GM18508 (cell line): ENCODE measurements around the gene LDHAL6A.
"Not testable (repeated sequence)": the region's sequence is repeated elsewhere in the genome, so short reads cannot be mapped to it uniquely, and the experiment has no call there.

Experiments
- ATAC-seq: cut with Tn5 transposase; IDR thresholded peaks from one replicate; pipeline ENCODE4 v1.9.1; 2021; ENCODE audit warnings: moderate number of reproducible peaks; ENCODE audit not compliant: insufficient read depth, unreplicated experiment

LDHAL6A gene

DNA sequence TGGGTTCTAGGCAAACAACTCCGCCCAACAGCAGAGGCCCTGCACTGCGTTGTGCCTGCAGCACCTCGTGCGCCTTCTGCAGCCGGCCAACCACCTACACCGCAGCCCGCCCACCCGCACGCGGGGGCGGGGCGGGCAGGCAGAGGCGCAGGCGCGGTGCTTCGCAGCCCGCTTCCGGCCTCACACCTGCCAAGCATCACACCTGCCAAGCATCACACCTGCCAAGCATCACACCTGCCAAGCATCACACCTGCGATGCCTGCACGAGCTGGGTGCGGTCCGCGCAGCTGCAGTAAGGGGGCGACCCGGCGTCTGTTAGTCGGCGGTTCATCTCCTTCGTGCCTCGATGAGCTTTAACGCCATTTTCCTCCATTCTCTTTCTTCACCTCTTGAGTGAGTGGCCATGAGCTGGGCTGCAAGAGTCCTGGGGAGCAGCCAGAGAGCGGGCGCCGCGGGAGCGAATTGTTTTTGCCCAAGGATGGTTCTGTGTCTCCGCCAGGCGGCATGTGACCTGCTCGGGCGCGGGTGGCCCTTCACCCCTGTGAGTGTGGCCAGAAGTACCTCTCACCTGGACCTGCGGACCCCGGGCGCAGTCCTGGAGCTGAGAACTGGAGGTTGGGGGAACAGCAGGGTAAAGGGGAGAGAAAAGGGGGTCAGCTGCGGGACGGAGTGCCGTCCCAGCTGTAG is at the start of gene LDHAL6A:
Gene LDHAL6A (plus strand): TSS at position 171 of the 687 bp plus-strand sequence. CDS start 825 bp downstream, outside the sequence.
- no peak for ATAC-seq

DNA sequence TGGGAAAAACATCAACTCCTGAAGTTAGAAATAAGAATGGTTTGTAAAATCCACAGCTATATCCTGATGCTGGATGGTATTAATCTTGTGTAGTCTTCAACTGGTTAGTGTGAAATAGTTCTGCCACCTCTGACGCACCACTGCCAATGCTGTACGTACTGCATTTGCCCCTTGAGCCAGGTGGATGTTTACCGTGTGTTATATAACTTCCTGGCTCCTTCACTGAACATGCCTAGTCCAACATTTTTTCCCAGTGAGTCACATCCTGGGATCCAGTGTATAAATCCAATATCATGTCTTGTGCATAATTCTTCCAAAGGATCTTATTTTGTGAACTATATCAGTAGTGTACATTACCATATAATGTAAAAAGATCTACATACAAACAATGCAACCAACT is 48.3 kb upstream of the LDHAL6A start:
- ATAC-seq: not testable (repeated sequence)

DNA sequence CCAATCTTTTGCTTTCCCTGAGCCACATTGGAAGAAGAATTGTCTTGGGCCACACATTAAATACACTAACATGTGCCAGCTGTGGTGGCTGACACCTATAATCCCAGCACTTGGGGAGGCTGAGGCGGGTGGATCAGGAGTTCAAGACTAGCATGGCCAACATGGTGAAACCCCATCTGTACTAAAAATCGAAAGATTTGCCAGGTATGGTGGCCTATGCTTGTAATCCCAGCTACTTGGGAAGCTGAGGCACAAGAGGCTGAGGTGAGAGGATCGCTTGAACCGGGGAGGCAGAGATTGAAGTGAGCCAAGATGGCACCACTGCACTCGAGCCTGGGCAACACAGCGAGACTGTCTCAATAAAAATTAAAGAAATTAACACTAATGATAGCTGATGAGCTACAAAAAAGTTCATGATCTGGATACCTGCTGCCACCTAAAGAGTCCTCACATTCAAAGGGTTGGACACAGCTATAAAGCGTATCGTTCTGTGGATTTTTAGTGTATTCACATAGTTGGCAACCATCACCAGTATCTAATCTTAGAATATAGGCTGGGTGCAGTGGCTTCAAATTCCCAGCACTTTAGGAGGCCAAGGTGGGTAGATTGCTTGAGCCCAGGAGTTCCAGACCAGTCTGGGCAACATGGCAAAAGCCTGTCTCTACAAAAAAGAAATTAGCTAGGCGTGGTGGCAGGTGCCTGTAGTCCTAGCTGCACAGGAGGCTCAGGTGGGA is 46.9 kb upstream of the LDHAL6A start:
- no peak for ATAC-seq

DNA sequence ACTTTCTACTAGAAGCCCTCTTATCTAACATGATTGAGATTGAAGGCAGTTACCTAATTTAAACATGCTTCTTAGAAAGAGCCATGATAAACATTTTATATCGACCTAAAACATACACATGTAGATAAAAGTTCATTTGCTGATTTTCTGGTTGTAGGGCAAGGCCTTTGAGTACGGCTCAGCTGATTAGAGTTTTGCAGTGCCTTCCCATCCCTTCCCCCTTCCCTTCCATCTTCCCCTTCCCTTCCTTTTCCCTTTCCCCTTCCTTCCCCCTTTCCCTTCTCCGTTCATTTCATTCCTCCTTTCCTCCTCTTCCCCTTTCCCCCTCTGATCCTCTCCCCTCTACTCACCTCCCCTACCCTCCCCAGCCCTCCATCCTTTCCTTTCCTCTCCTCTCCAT is 39.2 kb upstream of the LDHAL6A start:
- no peak for ATAC-seq

DNA sequence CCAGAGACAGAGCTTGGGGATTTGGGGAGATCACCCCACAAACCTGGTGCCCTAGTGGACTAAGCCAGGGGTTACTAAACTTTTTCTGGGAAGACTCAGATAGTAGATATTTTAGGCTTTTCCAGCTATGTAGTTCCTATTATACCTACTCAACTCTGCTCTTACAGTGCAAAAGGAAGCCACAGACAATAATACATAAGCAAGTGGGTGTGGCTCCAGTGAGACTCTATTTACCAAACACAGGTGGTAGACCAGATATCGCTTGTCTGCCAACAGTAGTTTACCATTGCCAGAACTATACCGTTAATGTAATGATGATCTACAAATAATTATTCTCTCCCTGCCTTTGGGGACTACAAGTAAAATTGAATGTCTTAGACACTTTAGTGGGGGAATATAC is 36.6 kb upstream of the LDHAL6A start:
- no peak for ATAC-seq

DNA sequence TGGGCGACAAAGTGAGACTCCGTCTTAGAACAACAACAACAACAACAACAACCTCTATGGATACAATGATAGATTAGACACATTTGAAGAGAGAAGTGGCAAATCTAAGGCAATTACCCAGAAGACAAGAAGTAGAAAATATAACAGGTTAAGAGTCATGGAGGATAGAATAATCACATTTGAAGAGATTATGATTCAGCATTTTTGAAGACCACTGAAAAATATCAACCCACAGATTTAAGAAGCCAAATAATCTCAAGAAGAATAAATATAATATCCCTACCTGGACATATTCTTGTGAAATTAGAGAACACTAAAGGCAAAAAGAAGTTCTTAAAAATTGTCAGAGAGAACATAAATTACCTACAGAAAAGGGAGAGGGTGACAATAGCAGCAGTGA is 35.6 kb upstream of the LDHAL6A start:
- ATAC-seq: no peak

DNA sequence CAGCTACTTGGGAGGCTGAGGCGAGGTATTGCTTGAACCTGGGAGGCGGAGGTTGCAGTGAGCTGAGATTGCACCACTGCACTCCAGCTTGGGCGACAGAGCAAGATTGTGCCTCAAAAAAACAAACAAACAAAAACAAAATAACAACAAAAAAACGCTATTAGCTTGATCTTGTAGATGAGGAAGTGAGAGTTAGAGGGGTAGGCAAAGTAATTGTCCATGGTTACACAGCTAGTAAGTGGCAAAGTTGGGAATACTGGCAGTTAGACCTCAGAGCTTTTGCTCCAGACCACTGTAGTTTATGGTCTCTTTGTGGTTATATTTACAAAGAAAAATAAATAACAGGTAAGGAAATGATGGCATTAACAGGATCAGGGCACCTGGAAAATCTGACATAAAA is 28.4 kb upstream of the LDHAL6A start:
- no peak for ATAC-seq

DNA sequence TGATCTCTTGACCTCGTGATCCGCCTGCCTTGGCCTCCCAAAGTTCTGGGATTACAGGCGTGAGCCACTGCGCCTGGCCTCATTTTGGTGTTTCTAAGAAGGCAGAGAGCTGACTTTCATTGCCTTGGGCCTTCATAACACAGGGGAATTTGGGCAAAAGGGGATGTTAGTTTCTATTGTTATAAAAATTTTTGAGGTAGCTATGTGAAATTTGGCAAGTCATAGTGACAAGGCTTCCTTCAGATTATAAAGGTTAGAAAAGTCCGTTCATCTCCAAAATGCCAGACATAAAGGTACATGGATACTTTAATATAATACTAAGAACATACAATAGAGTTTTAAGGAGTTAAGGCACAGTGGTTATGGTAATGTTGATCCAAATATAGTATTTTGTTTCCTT is 26.3 kb upstream of the LDHAL6A start:
- ATAC-seq: no peak

DNA sequence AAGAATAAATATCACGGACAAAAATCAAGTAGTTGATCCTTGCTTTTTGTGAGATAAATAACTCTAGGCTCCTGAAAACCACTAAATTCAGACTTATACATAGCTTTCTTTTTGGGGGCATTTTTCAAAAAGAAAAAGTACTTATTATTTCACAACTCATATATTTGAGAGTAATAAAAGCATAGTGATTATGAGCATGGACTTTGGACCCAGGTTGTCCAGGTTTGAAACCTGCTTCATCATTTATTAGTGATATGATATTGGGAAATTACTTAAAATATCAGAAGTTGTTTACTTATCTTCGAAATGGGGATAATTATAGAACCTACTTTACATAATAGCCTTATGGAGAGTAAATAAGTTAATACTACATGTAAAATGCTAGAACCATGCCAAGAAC is 17.0 kb upstream of the LDHAL6A start:
- ATAC-seq: no peak

DNA sequence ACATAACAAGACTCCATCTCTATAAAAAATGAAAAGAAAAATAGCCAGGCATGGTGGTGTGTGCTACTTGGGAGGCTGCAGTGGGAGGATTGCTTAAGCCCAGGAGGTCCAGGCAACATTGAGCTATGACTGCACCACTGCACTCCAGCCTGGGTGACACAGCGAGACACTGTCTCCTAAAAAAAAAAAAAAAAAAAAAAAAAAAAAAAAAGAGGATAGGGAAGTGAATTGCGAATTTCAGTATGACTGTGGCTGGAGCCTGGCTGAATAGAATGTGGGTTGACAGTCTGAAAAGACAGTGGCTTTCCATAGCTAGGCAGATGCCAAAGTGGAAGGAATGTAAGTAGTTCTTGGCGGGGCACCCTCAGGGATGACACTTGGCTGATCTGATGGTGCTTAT is 6.4 kb upstream of the LDHAL6A start:
- no peak for ATAC-seq

DNA sequence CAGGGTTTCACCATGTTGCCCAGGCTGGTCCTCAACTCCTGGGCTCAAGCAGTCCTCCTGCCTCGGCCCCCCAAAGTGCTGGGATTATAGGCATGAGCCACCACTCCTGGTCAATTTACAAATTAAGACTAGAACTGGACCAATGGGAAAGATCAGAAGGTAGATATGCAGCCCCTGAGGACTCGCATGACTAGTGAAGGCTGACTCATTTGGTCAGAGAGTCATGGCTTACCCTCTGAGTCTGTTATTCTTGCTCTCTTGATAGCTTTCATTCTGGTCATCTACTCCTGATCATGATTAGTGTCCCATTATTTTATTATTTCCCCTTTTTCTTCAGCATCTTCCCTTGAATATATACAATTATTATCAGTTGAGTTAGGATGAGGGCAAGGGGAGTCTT is 2.7 kb upstream of the LDHAL6A start:
- no peak for ATAC-seq

DNA sequence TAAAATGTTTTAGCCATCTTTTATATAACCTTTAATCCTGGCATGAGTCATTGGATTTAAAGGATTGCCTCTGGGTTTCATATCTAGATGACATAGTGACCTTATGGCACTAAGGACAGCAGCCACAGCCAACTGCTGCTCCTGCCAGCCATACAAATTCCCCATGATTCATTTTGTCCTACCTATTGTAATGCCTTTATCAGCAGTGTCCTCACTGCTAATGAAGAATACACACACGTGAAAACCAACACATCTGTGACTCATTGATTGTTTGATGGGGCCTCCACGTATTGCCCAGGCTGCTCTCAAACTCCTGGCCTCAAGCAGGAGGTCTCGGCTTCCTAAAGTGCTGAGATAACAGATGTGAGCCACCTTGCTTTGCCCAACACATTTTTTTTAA is 1.8 kb downstream of the LDHAL6A start:
- no peak for ATAC-seq

DNA sequence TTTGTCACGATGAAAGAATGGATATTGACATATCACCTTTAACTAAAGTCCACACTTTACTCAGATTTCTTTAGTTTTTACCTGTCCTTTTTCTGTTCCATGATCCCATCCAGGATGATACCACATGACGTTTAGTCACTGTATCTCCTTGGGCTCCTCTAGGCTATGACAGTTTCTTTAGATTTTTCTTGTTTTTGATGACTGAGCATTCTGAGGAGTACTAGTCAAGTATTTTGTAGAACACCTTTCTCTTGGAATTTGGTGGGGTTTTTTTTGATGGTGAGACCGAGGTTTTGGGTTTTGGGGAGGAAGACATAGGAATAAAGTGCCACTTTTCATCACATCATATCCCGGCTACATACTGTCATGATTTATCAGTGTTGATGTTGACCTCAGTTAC is 4.0 kb downstream of the LDHAL6A start:
- no peak for ATAC-seq

DNA sequence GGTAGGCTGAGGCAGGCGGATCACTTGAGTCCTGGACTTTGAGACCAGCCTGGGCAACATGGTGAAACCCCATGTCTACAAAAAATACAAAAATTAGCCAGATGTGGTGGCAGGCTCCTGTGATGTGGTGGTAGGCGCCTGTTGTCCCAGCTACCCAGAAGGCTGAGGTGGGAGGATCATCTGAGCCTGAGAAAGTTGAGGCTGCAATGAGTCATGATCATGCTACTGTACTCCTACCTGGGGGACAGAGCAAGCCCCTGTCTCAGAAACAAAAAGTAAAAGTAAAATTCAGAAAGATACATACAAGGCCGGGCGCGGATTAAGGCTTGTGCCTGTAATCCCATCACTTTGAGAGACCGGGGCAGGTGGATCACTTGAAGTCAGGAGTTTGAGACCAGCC is 6.3 kb downstream of the LDHAL6A start:
- ATAC-seq: no peak

DNA sequence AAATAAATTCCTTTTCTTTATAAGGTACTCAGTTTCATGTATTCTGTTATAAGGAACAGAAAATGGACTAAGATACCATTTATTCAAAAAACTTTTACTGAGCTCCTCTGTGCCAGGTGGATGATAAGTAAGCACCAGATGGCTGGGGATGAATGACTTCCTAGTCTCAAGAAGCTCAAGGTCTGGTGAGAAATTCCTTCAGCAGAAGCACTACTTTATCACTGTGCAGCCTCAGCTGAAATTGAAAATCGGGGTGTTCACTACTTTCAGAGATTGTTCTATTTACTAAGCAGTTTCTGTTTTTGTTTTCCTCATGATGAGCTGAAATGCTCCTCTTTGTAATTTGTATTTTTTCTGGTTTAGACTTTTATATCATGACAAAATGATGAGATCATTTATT is 7.8 kb downstream of the LDHAL6A start:
- ATAC-seq: no peak

DNA sequence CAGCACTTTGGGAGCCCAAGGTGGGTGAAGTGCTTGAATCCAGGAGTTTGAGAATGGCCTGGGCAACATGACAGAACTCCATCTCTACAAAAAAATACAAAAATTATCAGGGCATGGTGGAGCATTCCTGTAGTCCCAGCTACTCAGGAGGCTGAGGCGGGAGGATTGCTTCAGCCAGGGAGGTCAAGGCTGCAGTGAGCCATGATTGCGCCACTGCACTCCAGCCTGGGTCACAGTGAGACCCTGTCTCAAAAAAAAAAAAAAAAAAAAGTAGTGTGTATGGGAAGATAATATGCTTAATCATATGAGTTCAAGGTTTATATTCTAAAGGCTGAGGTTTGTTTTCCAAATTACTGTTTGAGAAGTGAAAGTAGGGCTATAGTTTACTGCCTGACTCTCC is 10.7 kb downstream of the LDHAL6A start:
- ATAC-seq: no peak

DNA sequence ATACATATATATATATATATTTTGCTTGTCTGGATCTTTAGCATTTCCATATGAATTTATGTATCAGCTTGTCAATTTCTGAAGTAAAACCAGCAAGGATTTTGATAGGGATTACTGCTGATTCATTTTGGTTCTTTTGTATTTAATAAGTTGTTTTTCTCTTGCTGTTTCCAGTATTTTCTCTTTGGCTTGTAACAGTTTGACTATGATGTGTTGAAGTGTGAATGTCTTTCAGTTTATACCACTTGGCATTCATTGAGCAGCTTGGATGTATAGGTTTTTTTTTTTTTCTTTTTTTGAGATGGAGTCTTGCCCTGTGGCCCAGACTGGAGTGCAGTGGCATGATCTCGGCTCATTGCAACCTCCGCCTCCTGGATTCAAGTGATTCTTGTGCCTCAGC is 12.4 kb downstream of the LDHAL6A start:
- no peak for ATAC-seq

DNA sequence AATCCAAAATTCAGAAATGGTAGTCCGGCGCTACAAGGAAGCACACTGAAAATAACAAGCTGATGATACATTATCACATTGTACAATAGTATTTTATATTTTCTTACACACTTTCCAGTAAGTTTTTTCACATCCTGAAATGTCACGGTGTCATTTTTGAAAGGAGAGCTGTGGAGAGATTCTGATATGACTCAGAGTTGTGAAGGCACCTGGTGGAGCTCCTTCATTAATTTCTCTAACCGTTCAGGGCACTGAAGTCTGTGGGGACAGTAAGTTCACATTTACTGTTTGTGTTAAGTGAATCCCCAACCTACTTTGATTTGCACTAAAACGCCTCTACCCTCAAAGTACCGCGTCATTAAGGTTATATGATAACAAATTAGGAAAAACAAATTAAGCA is 13.3 kb downstream of the LDHAL6A start:
- no peak for ATAC-seq

DNA sequence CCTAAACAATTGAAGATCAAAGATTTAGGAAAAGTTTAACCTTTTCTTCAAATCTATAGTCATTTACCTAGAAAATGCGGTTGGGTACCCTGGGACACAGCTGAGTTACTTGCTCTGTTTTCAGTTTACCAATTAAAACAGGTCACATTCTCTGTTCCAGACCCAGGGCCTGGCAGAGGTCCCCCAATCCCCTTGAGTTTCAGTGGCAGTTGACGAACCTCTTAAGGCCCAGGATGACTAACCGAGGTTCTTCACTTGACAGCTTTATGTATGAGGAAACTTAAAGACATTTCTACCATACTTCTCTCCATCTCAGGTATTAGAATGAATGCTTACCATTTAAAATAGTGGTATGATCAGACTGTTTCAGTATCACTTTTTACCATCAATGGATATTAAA is 16.3 kb downstream of the LDHAL6A start:
- no peak for ATAC-seq

DNA sequence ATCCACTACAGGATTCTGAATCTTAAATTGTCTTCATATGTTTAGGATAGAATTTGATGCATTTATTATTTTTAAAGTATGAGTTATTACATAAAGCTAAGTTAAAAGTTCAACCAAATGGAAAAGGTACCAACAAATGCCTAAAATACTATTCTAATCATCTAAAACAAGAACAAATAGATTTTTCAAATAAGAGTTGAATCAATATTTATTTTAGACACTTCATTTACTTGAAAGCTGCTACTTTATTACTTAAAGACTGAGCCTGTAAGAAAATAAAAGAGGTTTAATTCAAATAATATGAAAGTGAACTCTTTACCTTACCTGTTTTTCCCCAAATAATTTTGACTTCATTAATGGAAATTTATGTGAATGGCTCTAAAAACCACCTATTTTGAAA is 16.9 kb downstream of the LDHAL6A start:
- no peak for ATAC-seq

DNA sequence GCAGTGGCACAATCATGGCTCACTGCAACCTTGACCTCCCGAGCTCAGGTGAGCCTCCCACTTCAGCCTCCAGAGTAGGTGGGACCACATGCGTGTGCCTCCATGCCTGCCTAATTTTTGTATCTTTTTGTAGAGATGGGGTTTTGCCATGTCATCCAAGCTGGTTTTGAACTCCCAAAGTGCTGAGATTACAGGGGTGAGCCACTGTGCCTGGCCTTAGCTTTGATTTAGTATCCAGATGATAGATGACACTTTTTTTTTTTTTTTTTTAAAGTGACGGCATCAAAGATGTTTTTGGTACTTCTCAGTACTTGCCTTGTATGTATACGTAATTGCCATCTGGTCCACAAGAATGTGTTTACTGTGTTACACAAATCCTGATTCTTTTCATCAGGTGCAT is 23.4 kb downstream of the LDHAL6A start:
- no peak for ATAC-seq

DNA sequence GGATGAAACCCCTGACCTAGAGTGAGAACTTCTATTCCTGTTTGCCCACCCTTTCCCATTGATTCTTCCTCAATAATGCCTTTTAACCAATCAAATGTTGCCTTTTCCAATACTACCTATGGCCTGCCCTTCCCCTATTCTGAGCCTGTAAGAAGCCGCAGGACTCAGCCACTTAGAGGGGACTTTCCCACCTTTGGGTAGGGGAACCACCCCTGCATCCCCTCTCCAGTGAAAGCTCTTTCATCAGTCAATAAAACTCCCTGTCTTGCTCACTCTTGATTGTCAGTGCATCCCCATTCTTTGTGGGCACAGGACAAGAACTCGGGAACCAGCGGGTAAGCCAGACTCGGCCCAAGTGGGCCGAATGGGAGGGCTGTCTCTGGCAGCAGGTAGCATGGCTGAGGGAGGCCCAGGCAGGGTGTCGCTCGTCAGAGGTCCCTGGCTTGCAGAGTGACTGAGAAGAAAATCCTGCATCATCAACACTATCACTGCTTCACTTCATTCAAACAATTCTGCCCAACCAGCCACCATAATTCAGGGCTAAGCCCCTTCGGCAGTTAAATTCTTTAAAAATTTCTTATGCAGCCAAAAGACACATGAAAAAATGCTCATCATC is 30.4 kb downstream of the LDHAL6A start:
- no peak for ATAC-seq
